HG03457 (cell line): ENCODE results near the gene AMOTL1.
"Not testable (repeated sequence)": the region's sequence is repeated elsewhere in the genome, so short reads cannot be mapped to it uniquely, and the experiment has no call there.

Source experiments
- ATAC-seq: cut with Tn5 transposase; IDR thresholded peaks from one replicate; pipeline ENCODE4 v1.9.1; 2021; ENCODE audit warnings: moderate number of reproducible peaks; ENCODE audit not compliant: unreplicated experiment

The AMOTL1 gene

GRCh38 chr11:94849839-94850238 lies 81.7 kb downstream of the AMOTL1 start:
- no peak for ATAC-seq

- no peak for ATAC-seq
Measured at GRCh38 chr11:94851864-94852636, 83.9 kb downstream of the AMOTL1 start.

GRCh38 chr11:94853288-94853687 lies 85.1 kb downstream of the AMOTL1 start:
- not testable (repeated sequence) for ATAC-seq

- no peak for ATAC-seq
Measured at GRCh38 chr11:94853836-94854235, 85.7 kb downstream of the AMOTL1 start.

- ATAC-seq = no peak
Measured at GRCh38 chr11:94854770-94855633, 86.8 kb downstream of the AMOTL1 start.

GRCh38 chr11:94855666-94856065 lies 87.5 kb downstream of the AMOTL1 start:
- no peak for ATAC-seq

GRCh38 chr11:94856443-94856842 lies 88.3 kb downstream of the AMOTL1 start:
- no peak for ATAC-seq

GRCh38 chr11:94857337-94857736 lies 89.2 kb downstream of the AMOTL1 start:
- no peak for ATAC-seq

GRCh38 chr11:94858012-94858705 lies 90.0 kb downstream of the AMOTL1 start:
- ATAC-seq = no peak

- no peak for ATAC-seq
Measured at GRCh38 chr11:94860333-94860732, 92.2 kb downstream of the AMOTL1 start.

- ATAC-seq = no peak
Measured at GRCh38 chr11:94861306-94861845, 93.2 kb downstream of the AMOTL1 start.

GRCh38 chr11:94862926-94863880 lies 95.0 kb downstream of the AMOTL1 start:
- ATAC-seq = no peak

- ATAC-seq = no peak
Measured at GRCh38 chr11:94864506-94865045, 96.4 kb downstream of the AMOTL1 start.

- no peak for ATAC-seq
Measured at GRCh38 chr11:94866231-94866822, 98.2 kb downstream of the AMOTL1 start.

GRCh38 chr11:94866936-94867795 lies 99.0 kb downstream of the AMOTL1 start:
- ATAC-seq = no peak

- no peak for ATAC-seq
Measured at GRCh38 chr11:94868468-94868867, 100.3 kb downstream of the AMOTL1 start.

GRCh38 chr11:94869186-94869585 lies 101.0 kb downstream of the AMOTL1 start:
- no peak for ATAC-seq

- no peak for ATAC-seq
Measured at GRCh38 chr11:94870422-94870821, 102.3 kb downstream of the AMOTL1 start.
